GM13977 (cell line): ENCODE measurements around the gene JMY.

Experiments used
- DNase-seq: peaks from one replicate; pipeline ENCODE4 v3.0.0; 2012; ENCODE audit warnings: low spot score
- CTCF ChIP-seq: IDR thresholded peaks from 2 replicates; pipeline ENCODE4 v1.5.1; 2012; ENCODE audit warnings: mild to moderate bottlenecking, control low read depth; ENCODE audit not compliant: insufficient read depth; ENCODE audit errors: extremely low read depth, missing control alignments
- in situ Hi-C: fragments of 300-500 bp; cut with MboI; formaldehyde crosslinking; loops from one replicate; pipeline ENCODE4 v1.12.0; 2022; ENCODE audit warnings: low sequenced_read_pairs, low pct_unique_long_range_greater_than_20kb, mixed read lengths, inconsistent platforms; ENCODE audit not compliant: unreplicated experiment

Gene JMY

GRCh38 chr5:79193643-79194042 lies 42.3 kb upstream of the JMY start:
- DNase-seq, result no peak
- in situ Hi-C loops, result no loop called here
- no peak for TF ChIP-seq CTCF

GRCh38 chr5:79200573-79201183 lies 35.3 kb upstream of the JMY start:
- peak; percentile 53 for TF ChIP-seq CTCF
- peak; percentile 61 for DNase-seq
- in situ Hi-C loops, result no loop called here

GRCh38 chr5:79201206-79201605 lies 34.7 kb upstream of the JMY start:
- no peak for TF ChIP-seq CTCF
- in situ Hi-C loops, result no loop called here
- DNase-seq, result no peak

GRCh38 chr5:79202076-79202475 lies 33.9 kb upstream of the JMY start:
- in situ Hi-C loops, result no loop called here
- no peak for DNase-seq
- TF ChIP-seq CTCF, result no peak

GRCh38 chr5:79205965-79206364 lies 30.0 kb upstream of the JMY start:
- in situ Hi-C loops, result no loop called here
- DNase-seq, result no peak
- no peak for TF ChIP-seq CTCF

- in situ Hi-C loops, result no loop called here
- TF ChIP-seq CTCF, result no peak
- DNase-seq, result no peak
These were observed 29.4 kb upstream of the JMY start for GRCh38 chr5:79206541-79206940.

GRCh38 chr5:79209505-79209904 lies 26.4 kb upstream of the JMY start:
- no peak for DNase-seq
- in situ Hi-C loops, result no loop called here
- TF ChIP-seq CTCF, result no peak
